GM21423 (cell line): ENCODE results near the gene WFIKKN1.
"Not testable (repeated sequence)": the region's sequence is repeated elsewhere in the genome, so short reads cannot be mapped to it uniquely, and the experiment has no call there.

Source experiments
- ATAC-seq: cut with Tn5 transposase; IDR thresholded peaks from one replicate; pipeline ENCODE4 v1.9.1; 2021; ENCODE audit warnings: mild to moderate bottlenecking, moderate library complexity; ENCODE audit not compliant: unreplicated experiment

WFIKKN1 gene

DNA sequence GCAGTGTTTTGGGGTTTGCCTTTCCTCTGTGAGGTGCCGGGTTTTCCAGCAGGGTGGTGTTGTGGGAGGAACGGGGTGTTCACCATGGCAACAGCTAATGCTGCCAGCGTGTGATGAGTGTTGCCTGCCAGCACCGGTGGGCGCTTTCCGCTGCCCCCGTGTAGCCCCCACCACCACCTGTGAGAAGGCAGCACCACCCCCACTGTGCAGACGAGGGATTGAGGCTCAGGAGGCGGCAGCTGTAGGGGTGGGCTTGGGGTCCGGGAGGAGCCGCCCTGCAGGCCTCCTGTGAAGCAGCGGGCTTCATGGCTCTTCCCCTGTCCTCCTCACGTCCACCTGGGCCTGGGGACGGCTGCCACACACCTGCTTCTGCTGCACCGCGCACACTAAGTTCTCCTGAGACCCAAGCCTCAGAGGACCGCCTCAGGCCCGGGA, 35.7 kb upstream of the WFIKKN1 start:
- no peak for ATAC-seq

DNA sequence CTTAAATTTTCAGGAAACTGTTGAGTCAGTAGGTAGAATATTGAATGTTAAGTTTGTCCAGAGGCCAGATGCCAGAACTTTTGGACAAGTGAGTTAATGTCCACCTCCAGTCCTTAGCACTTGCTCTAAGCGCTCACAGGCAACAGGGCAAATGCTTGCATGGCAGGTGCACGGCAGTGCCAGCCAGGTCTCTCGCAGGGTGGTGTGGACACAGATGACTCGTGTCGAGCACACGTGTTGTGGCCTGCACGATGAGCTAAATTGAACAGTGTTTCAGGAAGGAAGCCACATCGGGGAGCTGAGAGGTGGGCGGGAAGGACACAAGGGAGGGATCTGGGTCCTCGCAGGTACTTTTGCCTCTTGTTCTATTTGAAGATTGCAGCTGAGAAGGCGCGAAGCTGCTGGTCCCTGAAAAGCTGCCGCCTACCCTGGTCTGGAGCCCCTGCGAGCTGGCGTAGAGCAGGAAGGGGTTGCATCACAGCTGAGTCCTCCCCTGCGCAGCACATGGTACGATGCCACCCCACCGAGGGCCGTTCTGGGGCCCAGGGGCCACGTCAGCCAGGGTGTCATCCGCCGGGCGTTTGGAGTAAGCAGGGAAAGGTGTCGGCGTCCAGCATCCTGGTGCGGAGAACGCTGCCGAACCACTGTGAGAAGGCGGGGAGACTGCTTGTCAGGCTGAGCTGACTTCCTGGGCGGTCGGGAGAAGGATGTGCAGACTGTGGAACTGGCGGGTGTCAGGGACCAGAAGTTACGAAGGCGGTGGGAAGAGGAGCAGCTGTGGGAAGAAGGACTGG, 34.6 kb upstream of the WFIKKN1 start:
- ATAC-seq: no peak

GRCh38 chr16:596736-597060, 34.1 kb upstream of the WFIKKN1 start:
- no peak for ATAC-seq

GRCh38 chr16:597655-598054, 33.1 kb upstream of the WFIKKN1 start:
- ATAC-seq: not testable (repeated sequence)

DNA sequence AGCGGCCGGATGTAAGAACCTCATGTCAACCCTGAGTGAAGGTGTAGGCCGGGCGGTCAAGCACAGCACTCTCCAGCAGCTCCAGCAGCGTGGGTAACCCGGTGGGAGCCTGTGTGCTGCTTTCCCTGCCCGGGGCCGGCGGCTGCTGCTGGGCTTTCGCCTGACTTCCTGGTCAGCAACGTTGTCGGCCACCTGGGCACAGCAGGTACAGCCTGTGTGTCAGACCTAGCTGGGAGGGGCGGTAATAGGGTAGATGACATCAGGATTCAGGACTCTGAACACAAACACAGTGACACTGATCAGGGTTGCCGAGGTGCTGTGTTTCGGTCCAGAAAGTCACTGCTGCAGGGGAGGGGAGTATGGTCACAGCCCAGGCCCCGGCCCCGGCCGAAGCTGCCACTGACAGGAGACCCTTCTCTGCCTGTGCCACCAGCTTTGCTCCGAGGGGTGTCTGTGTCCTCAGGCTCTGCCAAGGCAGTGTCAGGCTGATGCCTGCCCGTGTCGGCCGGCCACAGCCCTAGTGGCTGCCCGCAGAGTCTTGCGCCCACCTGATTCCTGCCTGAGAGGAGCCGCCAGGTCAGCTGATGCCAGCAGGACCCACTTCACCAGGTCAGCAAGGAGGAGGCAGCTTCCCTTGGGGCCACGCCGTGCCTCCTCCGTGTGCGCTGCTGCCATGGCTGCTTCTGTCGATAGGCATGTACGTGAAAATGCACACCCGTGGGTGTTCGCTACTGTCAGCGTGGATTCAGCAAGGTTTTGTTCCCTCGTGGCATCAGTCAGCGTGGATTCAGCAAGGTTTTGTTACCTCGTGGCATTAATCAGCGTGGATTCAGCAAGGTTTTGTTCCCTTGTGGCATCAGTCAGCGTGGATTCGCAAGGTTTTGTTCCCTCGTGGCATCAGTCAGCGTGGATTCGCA, 31.7 kb upstream of the WFIKKN1 start:
- ATAC-seq: no peak

GRCh38 chr16:600781-601180, 30.0 kb upstream of the WFIKKN1 start:
- no peak for ATAC-seq

GRCh38 chr16:603933-604332, 26.9 kb upstream of the WFIKKN1 start:
- ATAC-seq: no peak

DNA sequence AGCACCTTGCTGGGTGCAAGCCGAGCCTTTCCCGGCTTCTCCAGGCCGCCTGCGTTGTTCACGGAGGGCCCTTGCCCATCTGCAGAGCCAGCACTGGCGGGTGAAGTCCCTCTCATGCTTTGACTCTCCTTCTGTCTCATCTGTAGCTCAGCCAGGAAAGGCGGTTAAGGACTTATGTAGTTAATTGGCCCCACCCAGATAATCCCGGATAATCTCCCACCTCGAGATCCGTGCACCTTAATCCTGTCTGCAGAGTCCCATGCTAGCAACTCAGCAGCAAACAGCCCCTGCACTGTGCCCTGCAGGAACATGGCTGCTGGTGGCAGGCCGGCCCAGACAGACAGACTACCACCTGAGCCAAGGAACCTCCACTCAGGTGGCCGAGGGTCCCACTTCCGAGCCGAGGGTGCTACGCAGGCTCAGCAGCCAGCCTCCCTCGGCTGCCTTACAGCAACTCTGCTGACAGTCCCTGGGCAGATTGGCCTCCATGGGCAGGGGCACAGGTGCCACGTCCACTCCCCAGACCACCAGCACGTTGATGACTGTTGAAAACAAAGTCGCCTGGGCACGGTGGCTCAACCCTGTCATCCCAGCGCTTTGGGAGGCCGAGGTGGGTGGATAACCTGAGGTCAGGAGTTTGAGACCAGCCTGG, 24.0 kb upstream of the WFIKKN1 start:
- no peak for ATAC-seq

- no peak for ATAC-seq
Measured at GRCh38 chr16:608019-608418, 22.8 kb upstream of the WFIKKN1 start.

- no peak for ATAC-seq
Measured at GRCh38 chr16:609316-609715, 21.5 kb upstream of the WFIKKN1 start.

DNA sequence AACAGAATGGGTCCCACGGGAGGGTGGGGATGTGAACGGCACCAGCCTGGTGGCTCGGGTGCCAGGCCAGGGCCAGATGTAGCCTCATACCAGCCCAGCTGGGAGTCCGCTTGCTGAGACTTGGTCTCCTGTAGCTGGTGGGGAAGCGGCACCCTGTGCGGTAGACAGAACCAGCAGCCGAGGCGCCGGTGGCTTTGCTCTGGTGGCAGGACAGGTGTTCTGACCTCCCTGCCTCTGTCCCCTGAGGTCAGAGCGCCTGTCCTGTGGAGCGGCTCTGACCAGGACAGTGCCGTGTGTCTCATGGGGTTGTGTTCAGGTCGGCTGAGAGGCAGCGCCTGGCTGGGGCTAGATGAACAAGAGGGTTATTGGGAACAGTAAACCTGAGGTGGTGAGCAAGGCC, 20.8 kb upstream of the WFIKKN1 start:
- ATAC-seq: no peak

GRCh38 chr16:610513-611381, 20.0 kb upstream of the WFIKKN1 start:
- ATAC-seq: no peak

DNA sequence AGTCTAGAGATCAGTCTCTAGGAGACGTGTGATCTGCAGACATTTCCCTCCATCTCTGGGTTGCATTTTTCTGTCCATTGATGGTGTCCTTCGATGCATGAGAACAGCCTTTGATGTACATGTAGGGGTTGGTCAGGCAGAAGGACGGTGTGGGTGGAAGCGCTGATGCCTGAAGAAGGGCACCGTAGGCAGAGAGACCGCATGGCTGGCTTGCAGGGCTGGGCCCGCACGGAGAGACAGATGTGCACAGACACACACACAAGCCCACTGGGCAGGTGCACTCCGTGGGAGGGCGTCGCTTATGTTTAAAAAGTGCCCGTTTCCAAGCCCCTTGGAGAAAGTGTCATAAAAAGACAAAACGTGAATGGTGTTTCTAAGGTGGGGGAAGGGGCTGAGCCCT, 15.7 kb upstream of the WFIKKN1 start:
- no peak for ATAC-seq

- no peak for ATAC-seq
Measured at GRCh38 chr16:616733-617586, 13.8 kb upstream of the WFIKKN1 start.

DNA sequence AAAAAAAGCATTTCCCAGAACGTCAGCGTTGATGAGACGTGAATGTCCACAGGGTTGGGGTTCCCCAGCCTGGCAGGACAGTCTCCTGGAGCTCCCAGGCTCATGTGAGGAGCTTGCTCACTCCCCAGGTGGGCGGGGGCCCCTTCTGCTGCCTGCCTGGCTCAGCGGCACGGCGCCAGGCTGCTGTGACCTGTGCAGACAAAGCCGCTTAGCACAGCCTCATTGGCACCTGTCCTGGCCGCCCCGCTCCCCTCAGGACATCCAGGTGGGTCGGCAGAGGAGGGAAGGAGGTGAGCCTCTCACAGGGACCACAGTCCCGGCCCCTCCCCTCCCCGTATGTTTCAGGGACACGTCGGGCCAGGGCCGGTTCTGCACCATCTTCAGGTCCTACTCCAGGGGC, 12.9 kb upstream of the WFIKKN1 start:
- no peak for ATAC-seq

DNA sequence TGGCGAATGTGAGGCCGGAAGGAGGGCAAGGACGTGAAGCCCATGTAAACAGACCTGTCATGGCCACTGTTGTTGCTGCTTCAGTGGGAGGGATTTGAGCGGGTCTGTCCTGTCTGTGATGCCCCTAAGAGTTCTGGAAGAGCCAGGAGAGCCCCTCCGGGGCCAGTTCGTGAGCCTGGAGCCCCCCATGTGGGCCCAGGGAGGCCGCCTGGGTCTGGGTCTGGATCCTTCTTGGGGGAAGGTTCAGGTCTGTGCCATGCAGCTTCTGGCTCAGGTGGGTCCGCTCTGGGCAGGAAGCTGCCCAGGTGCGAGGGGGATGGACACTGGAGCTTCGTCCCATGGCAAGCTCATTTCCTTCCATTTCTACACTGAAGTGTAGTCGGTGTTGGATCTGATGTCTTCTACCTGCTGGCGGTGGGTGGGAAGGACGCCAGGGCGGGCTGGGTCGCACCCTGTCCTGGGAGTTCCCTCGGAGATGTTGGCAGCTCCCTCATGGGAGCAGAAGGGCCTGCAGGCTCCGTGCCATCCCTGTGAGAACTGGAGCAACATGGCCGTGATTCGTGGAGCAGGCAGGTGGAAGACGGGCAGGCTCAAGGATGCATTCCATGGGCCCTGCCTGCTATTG, 11.2 kb upstream of the WFIKKN1 start:
- ATAC-seq: no peak

DNA sequence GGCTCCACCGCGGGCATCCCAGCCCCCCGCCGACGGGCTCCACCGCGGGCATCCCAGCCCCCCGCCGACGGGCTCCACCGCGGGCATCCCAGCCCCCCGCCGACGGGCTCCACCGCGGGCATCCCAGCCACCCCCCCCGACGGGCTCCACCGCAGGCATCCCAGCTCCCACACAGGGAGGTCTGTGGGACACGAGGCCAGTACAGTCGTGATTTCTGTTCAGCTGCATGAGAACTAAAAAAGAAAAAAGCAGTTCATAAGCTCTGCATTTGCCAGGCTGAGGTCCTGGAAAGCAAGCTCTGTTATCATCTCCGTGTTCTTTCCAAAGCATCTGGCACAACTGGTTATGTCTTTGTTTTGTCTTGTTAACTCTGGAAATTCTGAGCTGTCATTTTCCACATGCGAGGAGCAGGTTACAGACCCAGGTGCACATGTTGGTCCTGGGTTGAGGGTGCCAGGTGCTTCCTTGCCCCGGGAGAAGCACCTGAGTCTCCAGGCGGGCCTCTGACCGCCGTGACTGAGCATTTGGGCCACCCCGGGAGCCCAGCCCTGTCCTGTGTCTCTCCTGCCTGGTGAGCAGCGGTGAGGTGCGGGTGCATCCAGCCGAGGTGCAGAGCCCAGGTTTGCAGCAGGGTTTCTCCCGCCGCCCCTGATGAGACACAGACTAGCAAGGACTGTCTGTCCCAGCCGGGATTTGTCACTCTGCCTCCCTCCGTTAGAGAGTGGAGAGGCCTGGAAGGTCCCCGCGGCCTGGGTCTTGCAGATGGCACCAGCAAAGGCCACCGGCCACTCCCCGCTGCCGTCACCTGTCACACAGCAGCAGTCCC, 9.9 kb upstream of the WFIKKN1 start:
- ATAC-seq: no peak

GRCh38 chr16:621526-622105, 9.2 kb upstream of the WFIKKN1 start:
- ATAC-seq: no peak
